Suppressor macrophage (primary cell): ENCODE results near the gene ZFR2.
"Not testable (repeated sequence)": the region's sequence is repeated elsewhere in the genome, so short reads cannot be mapped to it uniquely, and the experiment has no call there.

Experiments
- DNase-seq, 4 experiments: peaks; one replicate each; pipeline ENCODE4 v3.0.0-alpha.2; 2020 to 2022
- total RNA-seq, 17 experiments: gene quantifications; one replicate each; lab custom pipeline; 2026; ENCODE audit warnings: mixed read lengths in 6 of 17, inconsistent platforms in 3 of 17; lab: John Stamatoyannopoulos, UW

Gene ZFR2
- 0 to 3.7 (median 0) reads per million in 17 experiments for total RNA-seq

DNA sequence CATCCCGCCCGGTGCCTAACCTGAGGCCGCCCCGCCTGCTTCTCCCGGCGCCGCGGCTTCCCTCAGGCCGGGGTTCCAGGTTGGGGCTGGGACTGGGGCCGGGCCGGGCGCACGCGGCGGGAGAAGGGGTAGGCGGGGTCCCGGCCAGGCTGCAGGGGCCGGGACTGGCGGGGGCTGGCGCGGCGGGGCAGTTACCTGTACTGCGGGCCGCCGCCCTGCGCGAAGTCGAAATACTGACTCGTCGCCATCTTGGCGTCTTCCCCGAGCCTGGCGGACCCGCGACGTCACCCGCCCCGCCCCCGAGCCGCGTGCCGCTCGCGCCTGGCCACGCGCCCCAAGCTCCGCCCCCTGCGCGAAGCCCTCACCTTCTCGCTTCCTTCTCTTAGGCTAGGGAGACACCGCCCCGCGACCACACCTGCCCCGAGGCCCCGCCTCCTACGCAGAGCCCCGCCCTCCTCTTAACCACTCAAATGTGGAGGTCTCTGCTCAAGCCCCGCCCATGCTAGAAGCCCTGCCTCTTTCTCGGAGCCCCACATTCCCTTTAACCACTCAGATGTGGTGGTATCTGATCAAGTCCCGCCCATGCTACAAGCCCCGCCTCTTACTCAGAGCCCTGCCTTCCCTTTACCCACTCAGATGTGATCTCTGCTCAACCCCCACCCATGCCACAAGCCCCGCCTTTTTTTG is at the start of gene ZFR2:
TSS of gene ZFR2 (minus strand) at position 269 of the 687 bp plus-strand sequence. CDS start at position 248, 21 bp downstream.
- DNase-seq, result no peak

GRCh38 chr19:3916033-3916432 is 47.2 kb upstream of the ZFR2 start:
- DNase-seq, result no peak

- no peak for DNase-seq
These were observed 45.4 kb upstream of the ZFR2 start for GRCh38 chr19:3914199-3914598.

GRCh38 chr19:3910105-3910504 is 41.3 kb upstream of the ZFR2 start:
- DNase-seq, result no peak

DNA sequence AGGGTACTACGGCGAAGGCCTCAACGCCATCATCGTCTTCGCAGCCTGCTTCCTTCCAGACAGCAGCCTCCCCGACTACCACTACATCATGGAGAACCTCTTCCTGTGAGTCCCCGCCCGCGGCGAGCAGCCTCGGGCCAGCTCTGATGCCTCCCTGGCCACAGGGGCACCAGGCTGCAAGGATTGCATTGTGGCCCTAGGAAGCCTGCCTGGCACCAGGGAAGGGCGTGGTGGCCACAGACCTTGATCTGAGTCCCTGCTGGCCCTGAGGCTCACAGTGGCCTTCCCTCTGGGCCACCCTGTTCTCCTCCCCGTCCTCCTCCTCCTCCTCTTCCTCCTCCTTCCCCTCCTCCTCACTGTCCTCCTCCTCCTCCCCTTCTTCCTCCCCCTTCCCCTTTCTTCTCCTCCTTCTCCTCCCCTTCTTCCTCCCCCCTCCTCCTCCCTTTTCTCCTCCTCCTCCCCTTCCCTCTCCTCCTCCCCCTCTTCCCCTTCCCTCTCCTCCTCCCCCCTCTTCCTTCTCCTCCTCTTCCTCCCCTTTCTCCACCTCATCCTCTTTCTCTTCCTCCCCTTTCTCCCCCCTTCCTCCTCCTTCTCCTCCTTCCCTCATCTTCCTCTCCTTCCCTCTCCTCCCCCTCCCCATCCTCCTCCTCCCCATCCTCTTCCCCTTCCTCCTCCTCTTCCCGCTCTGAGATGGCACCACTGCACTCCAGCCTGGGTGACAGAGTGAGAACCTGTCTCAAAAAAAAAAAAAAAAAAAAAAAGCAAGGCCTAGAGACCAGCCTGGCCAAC is 39.6 kb upstream of the ZFR2 start:
- no peak for DNase-seq

DNA sequence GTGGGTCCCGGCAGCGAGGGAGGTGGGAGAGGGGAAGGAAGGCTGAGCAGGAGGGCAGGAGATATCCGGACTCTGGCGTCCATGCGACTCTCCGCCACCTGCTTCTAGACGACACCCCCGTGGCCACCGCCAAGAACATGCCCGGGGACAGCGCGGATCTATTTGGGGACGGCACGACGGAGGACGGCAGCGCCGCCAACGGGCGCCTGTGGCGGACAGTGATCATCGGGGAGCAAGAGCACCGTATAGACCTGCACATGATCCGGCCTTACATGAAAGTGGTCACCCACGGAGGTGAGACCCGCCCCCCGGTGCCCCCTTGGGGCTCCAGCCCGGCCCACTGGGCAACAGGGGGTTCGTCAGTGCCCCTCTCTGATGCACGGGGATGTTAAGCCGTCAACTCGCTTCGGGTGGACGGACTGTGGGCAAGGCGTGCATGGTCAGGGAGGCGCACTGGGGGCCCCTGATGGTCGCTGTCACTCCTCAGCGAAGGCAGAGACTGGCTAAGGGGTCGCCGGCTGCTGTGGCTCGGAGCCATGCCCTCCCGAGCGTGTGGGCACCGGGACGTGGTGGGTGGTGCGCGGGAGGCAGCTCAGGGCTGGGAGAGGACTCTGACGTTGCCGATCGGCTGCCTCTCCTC is 38.9 kb upstream of the ZFR2 start:
- DNase-seq, result no peak

DNA sequence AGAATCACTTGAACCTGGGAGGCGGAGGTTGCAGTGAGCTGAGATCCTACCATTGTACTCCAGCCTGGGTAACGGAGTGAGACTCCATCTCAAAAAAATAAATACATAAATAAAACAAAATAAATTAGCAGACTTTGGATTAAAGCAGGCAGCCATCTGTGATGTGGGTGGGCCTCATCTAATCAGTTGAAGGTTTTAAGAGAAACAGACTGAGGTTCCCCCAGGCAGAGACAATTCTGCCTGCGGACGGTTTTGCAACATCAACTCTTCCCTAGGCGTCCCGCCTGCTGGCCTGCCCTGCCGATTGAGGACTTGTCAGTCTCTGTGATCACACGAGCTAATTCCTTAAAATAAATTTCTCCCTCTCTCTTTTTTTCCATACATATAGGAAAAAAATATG is 35.4 kb upstream of the ZFR2 start:
- DNase-seq, result no peak

DNA sequence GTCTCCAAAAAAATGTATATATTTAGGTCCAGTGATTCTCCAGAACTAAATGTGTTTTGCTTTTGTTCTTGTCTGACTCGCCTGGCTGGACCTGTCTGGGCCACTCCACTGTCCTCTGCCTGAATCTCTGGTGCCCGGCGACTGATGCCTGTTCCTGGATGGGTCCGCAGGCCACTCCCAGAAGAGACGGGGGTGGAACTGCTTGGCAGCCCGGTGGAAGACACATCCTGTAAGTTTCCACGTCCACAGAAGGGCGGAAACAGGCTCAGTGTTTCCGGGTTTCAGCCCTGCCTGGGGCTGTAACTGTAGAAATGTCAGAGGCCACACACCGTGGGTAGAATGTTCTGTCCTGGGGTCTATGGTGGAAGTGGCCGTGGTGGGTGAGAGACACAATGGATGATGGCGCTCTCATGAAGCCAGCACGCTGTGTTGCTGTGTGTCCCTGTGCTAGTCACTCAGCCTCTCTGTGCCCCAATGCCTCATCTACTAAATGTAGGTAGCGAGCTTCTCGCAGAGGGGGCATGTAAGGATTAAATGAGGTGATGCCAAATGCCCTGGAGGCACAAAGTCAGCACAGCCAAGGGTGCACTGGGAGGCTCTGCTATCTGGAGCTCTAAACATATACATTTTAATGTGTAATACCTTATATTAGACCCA is 33.6 kb upstream of the ZFR2 start:
- no peak for DNase-seq

GRCh38 chr19:3899531-3900294 is 30.9 kb upstream of the ZFR2 start:
- DNase-seq, result no peak

DNA sequence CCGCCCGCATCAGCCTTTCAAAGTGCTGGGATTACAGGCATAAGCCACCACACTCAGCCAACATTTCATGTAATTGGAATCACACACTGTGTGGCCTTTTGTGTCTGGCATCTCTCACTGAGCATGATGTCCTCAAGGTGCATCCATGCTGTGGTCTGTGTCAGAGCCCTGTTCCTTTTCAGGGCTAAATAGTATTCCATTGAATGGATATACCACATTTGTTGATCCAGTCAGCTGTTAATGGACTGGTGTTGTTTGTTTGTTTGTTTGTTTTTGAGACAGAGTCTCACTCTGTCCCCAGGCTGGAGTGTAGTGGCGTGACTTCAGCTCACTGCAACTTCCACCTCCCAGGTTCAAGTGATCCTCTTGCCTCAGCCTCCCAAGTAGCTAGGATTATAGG is 29.6 kb upstream of the ZFR2 start:
- no peak for DNase-seq

DNA sequence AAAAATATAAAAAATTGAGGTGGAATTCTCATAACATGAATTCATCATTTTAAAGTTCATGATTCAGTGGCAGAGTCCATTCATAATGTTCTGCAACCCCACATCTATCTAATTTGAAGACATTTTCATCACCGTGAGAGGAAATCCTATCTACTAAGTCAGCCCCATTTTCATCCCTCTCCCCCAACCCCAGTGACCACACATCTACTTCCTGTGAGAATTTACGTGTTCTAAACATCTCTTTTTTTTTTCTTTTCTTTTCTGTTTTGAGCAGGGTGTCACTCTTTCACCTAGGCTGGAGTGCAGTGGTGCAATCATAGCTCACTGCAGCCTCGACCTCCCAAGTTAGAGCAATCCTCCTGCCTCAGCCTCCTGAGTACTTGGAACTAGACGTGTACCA is 29.1 kb upstream of the ZFR2 start:
- no peak for DNase-seq

DNA sequence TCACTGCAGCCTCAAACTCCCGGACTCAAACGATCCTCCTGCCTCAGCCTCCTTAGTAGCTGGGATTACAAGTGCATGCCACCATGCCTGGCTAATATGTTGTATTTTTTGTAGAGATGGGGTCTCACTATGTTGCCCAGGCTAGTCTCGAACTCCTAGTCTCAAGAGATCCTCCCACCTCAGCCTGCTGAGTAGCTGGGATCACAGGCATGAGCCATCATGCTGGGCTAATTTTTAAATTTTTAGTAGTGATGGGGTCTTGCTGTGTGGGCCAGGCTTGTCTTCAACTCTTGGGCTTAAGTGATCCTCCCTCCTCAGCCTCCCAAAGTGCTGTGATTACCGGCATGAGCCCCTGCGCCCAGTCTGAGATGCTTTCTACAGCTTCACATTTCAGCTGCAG is 26.9 kb upstream of the ZFR2 start:
- no peak for DNase-seq

DNA sequence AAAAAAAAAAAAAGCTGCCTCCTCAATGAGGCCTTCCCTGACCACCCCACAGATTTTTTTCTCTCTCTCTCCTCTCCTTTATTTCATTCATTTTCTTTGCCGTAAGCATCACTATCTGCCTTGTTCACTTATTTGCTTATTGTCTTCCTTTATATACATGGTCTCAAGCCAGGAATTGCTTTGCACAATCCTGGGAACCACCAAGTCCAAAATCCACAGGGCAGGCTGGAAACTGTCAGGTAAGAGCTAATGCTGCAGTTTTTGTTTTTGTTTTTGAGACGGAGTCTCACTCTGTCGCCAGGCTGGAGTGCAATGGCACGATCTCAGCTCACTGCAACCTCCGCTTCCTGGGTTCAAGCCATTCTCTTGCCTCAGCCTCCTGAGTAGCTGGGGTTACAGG is 26.1 kb upstream of the ZFR2 start:
- DNase-seq, result not testable (repeated sequence)

DNA sequence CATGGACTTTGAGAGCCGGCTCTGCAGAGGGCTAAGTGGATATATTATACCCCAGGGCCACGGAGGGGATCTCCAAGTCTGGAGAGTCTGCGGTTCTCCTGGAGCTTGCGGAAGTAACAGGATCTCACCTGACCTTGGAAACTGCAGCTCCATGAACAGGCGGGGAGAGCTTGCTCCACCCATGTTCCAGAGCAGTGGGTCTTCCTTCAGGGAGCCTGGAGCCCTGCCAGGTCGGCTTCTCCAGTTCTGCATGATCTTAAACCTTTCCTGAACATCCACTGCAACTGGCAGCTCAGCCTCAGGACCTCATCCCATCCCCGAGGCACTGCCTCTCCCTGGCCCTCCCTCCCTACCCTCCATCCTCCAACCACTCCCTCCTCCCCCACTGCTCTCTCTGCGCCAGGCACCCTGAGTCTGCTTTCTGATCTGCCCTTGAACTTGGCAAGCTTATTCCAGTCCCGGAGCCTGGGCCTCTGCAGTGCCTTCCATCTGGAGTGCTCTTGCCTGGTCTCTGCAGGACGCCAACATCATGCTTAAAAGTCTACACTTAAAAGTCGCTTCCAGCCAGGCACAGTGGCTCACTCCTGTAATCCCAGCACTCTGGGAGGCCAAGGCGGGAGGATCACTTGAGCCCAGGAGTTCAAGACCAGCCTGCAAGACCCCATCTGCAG is 24.8 kb upstream of the ZFR2 start:
- DNase-seq, result no peak

DNA sequence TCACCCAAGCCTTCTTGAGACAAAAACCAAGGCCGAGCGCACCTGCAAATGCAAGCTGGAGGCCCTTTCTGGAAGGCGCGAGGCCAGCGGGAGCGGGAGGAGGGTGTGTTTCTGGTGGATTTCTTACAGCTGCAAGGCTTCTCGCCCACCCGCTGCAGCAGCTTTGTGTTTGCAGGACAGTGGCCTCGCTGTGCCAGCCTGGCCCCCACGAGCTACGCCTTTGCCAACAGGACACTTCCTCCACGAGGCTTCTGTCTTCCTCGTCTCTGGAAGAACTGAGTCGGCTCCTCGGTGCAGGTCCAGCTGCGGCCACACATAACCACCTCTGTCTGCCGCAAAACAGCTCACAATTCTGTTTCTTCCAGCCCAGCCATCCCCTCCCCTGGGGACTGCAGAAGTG is 21.8 kb upstream of the ZFR2 start:
- no peak for DNase-seq

GRCh38 chr19:3882041-3882384 is 13.2 kb upstream of the ZFR2 start:
- DNase-seq, result no peak

- DNase-seq, result peak; percentile 21 to 46 (median 32)
These were observed 12.6 kb upstream of the ZFR2 start for GRCh38 chr19:3881272-3882040.

GRCh38 chr19:3880471-3881271 is 11.8 kb upstream of the ZFR2 start, which contains the start of gene ATCAY:
TSS of gene ATCAY (plus strand) at chr19:3880685. CDS start at chr19:3885768, 5,083 bp downstream.
- DNase-seq, result no peak

- no peak for DNase-seq
These were observed 10.8 kb upstream of the ZFR2 start for GRCh38 chr19:3879656-3880055.

DNA sequence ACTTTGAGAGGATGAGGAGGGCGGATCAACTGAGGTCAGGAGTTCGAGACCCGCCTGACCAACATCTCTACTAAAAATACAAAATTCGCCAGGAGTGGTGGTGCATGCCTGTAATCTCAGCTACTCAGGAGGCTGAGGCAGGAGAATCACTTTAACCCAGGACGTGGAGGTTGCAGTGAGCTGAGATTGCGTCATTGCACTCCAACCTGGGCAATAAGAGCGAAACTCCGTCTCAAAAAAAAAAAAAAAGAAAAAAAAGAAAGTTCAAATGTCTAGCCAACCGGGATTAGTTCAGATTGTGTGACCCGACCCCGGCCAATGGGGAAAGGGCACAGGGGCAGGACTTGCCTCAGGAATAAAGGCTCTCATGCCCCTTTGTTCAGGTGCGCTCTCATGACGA is 5.9 kb upstream of the ZFR2 start:
- DNase-seq, result not testable (repeated sequence)
